Parathyroid adenoma (tissue), 2 donors: ENCODE data around the gene QRSL1.

ENCODE experiments used
- H2AFZ ChIP-seq: fragments of 300-600 bp; sonication (generic); one replicate; pipeline ENCODE4 v1.7.0; 2017; ENCODE audit warnings: antibody characterized with exemption, mild to moderate bottlenecking
- H3K27ac ChIP-seq: fragments of 300-600 bp; sonication (generic); one replicate; pipeline ENCODE4 v1.7.0; 2017
- H3K27me3 ChIP-seq: fragments of 300-600 bp; sonication (generic); one replicate; pipeline ENCODE4 v1.7.0; 2017; ENCODE audit warnings: low read length; ENCODE audit not compliant: control insufficient read depth, insufficient read depth
- H3K36me3 ChIP-seq: fragments of 300-600 bp; sonication (generic); one replicate; pipeline ENCODE4 v1.7.0; 2017; ENCODE audit warnings: low read length; ENCODE audit not compliant: control insufficient read depth, insufficient read depth
- H3K4me1 ChIP-seq: fragments of 300-600 bp; sonication (generic); one replicate; pipeline ENCODE4 v1.7.0; 2017; ENCODE audit warnings: control low read depth
- H3K4me2 ChIP-seq: fragments of 300-600 bp; sonication (generic); one replicate; pipeline ENCODE4 v1.7.0; 2017; ENCODE audit warnings: low read length
- H3K4me3 ChIP-seq: fragments of 300-600 bp; sonication (generic); one replicate; pipeline ENCODE4 v1.7.0; 2017; ENCODE audit warnings: low read depth, low read length
- H3K79me2 ChIP-seq: fragments of 300-600 bp; sonication (generic); one replicate; pipeline ENCODE4 v1.7.0; 2017; ENCODE audit warnings: control low read depth
- H3K9ac ChIP-seq: fragments of 300-600 bp; sonication (generic); one replicate; pipeline ENCODE4 v1.7.0; 2017; ENCODE audit warnings: mild to moderate bottlenecking
- H3K9me3 ChIP-seq: fragments of 300-600 bp; sonication (generic); one replicate; pipeline ENCODE4 v1.7.0; 2017; ENCODE audit warnings: low read length; ENCODE audit not compliant: control insufficient read depth
- CTCF ChIP-seq: fragments of 300-600 bp; sonication (generic); IDR thresholded peaks from one replicate; pipeline ENCODE4 v1.7.0; 2017; ENCODE audit warnings: antibody characterized with exemption, mild to moderate bottlenecking
- donor health status: primary hyperparathyroidism.

The QRSL1 gene

GRCh38 chr6:106666282-106667021, 37.1 kb downstream of the QRSL1 start:
- no peaks in the 10 kb centered on the region for H3K9me3 ChIP-seq
- H3K79me2 ChIP-seq: no peaks in the 10 kb centered on the region
- H3K27me3 ChIP-seq: no peaks in the 10 kb centered on the region
- H3K4me1 ChIP-seq: no peaks in the 10 kb centered on the region
- no peak overlapping the region for H3K4me2 ChIP-seq
- TF ChIP-seq CTCF: no peak
- H3K36me3 ChIP-seq: no peaks in the 10 kb centered on the region
- no peak overlapping the region for H3K9ac ChIP-seq
- H2AFZ ChIP-seq: no peak overlapping the region
- no peak overlapping the region for H3K4me3 ChIP-seq
- no peak overlapping the region for H3K27ac ChIP-seq

GRCh38 chr6:106667022-106667402, 37.6 kb downstream of the QRSL1 start:
- Histone ChIP-seq H3K27ac (no peak overlapping the region), H3K9me3 (no peaks in the 10 kb centered on the region)
- no peak for TF ChIP-seq CTCF

GRCh38 chr6:106670236-106670635, 40.9 kb downstream of the QRSL1 start:
- TF ChIP-seq CTCF: no peak
- no peak overlapping the region for H3K27ac ChIP-seq
- H3K4me3 ChIP-seq: no peak overlapping the region
- H3K4me2 ChIP-seq: no peak overlapping the region
- H3K4me1 ChIP-seq: no peaks in the 10 kb centered on the region
- no peaks in the 10 kb centered on the region for H3K36me3 ChIP-seq
- no peak overlapping the region for H2AFZ ChIP-seq
- no peaks in the 10 kb centered on the region for H3K9me3 ChIP-seq
- H3K79me2 ChIP-seq: no peaks in the 10 kb centered on the region
- H3K9ac ChIP-seq: no peak overlapping the region
- H3K27me3 ChIP-seq: no peaks in the 10 kb centered on the region

More at GRCh38 chr6:106667022-106667402, 37.6 kb downstream of the QRSL1 start:
- Histone ChIP-seq H3K36me3 (no peaks in the 10 kb centered on the region), H3K4me1 (no peaks in the 10 kb centered on the region), H2AFZ (no peak overlapping the region), H3K9ac (no peak overlapping the region), H3K4me3 (no peak overlapping the region), H3K27me3 (no peaks in the 10 kb centered on the region), H3K4me2 (no peak overlapping the region), H3K79me2 (no peaks in the 10 kb centered on the region)

- H3K4me3 ChIP-seq: no peak overlapping the region
- H3K9me3 ChIP-seq: no peaks in the 10 kb centered on the region
- no peaks in the 10 kb centered on the region for H3K4me1 ChIP-seq
- TF ChIP-seq CTCF: no peak
- H3K27me3 ChIP-seq: no peaks in the 10 kb centered on the region
- no peak overlapping the region for H3K4me2 ChIP-seq
- no peaks in the 10 kb centered on the region for H3K79me2 ChIP-seq
- H2AFZ ChIP-seq: no peak overlapping the region
- no peak overlapping the region for H3K27ac ChIP-seq
- no peak overlapping the region for H3K9ac ChIP-seq
- H3K36me3 ChIP-seq: no peaks in the 10 kb centered on the region
Measured at GRCh38 chr6:106671651-106672050, 42.3 kb downstream of the QRSL1 start.
